HL-60/S4 treated with retinoic acid at 250 ng/mL for 4 days and 3 days (cell line): Measurements from ENCODE around the gene LSP1.

ENCODE experiments used
- in situ Hi-C: fragments of 300-500 bp; cut with MboI; formaldehyde crosslinking; loops from 2 replicates; pipeline ENCODE4 v1.7.0; 2022; ENCODE audit warnings: low sequenced_read_pairs

Gene LSP1

GRCh38 chr11:1913271-1914060 is 60.6 kb downstream of the LSP1 start:
- in situ Hi-C loops = no loop called here

- in situ Hi-C loops = no loop called here
These were observed 62.9 kb downstream of the LSP1 start for GRCh38 chr11:1915795-1916131.

GRCh38 chr11:1916132-1916985 is 63.5 kb downstream of the LSP1 start:
- in situ Hi-C loops = no loop called here

- in situ Hi-C loops = no loop called here
These were observed 64.2 kb downstream of the LSP1 start for GRCh38 chr11:1916986-1917522.

- in situ Hi-C loops = no loop called here
These were observed 64.9 kb downstream of the LSP1 start for GRCh38 chr11:1917523-1918435.

- in situ Hi-C loops = no loop called here
These were observed 65.8 kb downstream of the LSP1 start for GRCh38 chr11:1918436-1919315.

- in situ Hi-C loops = no loop called here
These were observed 66.7 kb downstream of the LSP1 start, which contains the start of gene TNNT3 for GRCh38 chr11:1919391-1920127. Gene TNNT3, plus strand, starts transcription at chr11:1919703. Its CDS starts 3,172 bp downstream, at chr11:1922875.

- in situ Hi-C loops = no loop called here
These were observed 67.4 kb downstream of the LSP1 start for GRCh38 chr11:1920128-1920908.

GRCh38 chr11:1920909-1921573 is 68.2 kb downstream of the LSP1 start:
- in situ Hi-C loops = no loop called here

- in situ Hi-C loops = no loop called here
These were observed 68.8 kb downstream of the LSP1 start for GRCh38 chr11:1921574-1922141.

GRCh38 chr11:1922481-1923081 is 69.7 kb downstream of the LSP1 start:
- in situ Hi-C loops = no loop called here

GRCh38 chr11:1923201-1923956 is 70.5 kb downstream of the LSP1 start:
- in situ Hi-C loops = no loop called here

- in situ Hi-C loops = no loop called here
These were observed 71.3 kb downstream of the LSP1 start for GRCh38 chr11:1924181-1924580.

GRCh38 chr11:1924646-1925372 is 71.9 kb downstream of the LSP1 start:
- in situ Hi-C loops = no loop called here

- in situ Hi-C loops = no loop called here
These were observed 72.7 kb downstream of the LSP1 start for GRCh38 chr11:1925373-1926155.
